ENCODE data around the gene SELENON. TPM values are rescaled to one million over a fixed set of nuclear protein-coding genes. Genes with fewer than 3 reads are reported as not detected.

The SELENON gene
- total RNA-seq, 1 experiment from 2014 or later, result 90.9 TPM

DNA sequence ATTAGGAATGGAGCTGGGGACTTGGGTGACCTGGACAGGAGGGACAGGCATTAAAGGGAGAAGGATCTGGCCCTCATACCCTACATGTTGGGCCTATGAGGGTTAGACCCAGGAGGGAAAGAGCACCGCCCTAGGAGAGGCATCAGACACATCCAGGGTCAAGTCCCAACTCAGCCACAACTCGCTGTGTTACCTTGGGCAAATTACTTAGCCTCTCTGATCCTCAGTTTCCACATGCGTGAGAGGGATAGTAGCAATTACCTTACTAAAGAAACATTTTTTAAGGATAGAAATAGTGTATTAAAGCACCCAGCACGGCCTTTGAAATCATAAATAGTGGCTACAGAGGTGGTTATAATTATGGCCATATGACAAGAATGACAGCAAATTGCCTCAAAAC is 20.1 kb upstream of the SELENON start:
- H2BK5ac ChIP-seq (ENCODE audit: insufficient read length, low read length), result no peak overlapping the region
- H2BK20ac ChIP-seq (ENCODE audit: low read depth, low read length, poor library complexity, severe bottlenecking), result no peak overlapping the region
- H3K9ac ChIP-seq (ENCODE audit: extremely low read depth, insufficient read length, low read length), result no peak overlapping the region
- no peak overlapping the region for H3K18ac ChIP-seq (ENCODE audit: insufficient read length, low read depth, low read length)
- peak overlapping the region; percentile 9 to 91 (median 73); a peak in 4 of 7 replicates for H3K27ac Mint-ChIP-seq
- H4K8ac ChIP-seq (replicated peaks; ENCODE audit: insufficient read length, low read depth, low read length), result no peak overlapping the region
- DNase-seq, result no peak
- no peak overlapping the region for H3K4me2 ChIP-seq (ENCODE audit: insufficient read depth, insufficient read length, low read length)
- peaks cover 63 to 72% of the 10 kb centered on the region in 2 experiments for H3K4me1 Mint-ChIP-seq
- no peaks in the 10 kb centered on the region for H4K20me1 ChIP-seq (ENCODE audit: control insufficient read depth, insufficient read depth, insufficient read length)
- WGBS (ENCODE audit: extremely low coverage, insufficient read length, low lambda C conversion rate), result no CpG with 5 or more reads among the region's 4 CpGs
- H2BK120ac ChIP-seq (ENCODE audit: low read depth, low read length, poor library complexity, severe bottlenecking), result no peak overlapping the region
- H3K9me3 ChIP-seq (ENCODE audit: control insufficient read depth, low read depth, low read length), result no peaks in the 10 kb centered on the region
- H2BK12ac ChIP-seq (ENCODE audit: insufficient read length, low read depth, low read length), result no peak overlapping the region
- no peaks in the 10 kb centered on the region for H3K79me1 ChIP-seq (ENCODE audit: insufficient read depth, low read depth, low read length, poor library complexity, severe bottlenecking)
- peak overlapping the region in 1 of 2 experiments; percentile 26; a peak in 1 of 5 replicates for H3K4me3 Mint-ChIP-seq
- no peak overlapping the region for H3K27ac ChIP-seq (ENCODE audit: insufficient read length, low read depth, low read length)
- no peak overlapping the region for H2AFZ ChIP-seq (ENCODE audit: low read length)
- H4K91ac ChIP-seq (ENCODE audit: insufficient read length, low read depth, low read length), result no peak overlapping the region
- H3K9me3 Mint-ChIP-seq, result no peaks in the 10 kb centered on the region
- no peak overlapping the region for H2BK15ac ChIP-seq (ENCODE audit: low read depth, low read length)
- H4K5ac ChIP-seq (ENCODE audit: insufficient read length, low read depth, low read length), result no peak overlapping the region
- no peaks in the 10 kb centered on the region; a peak in 1 of 7 replicates for H3K36me3 Mint-ChIP-seq (ENCODE audit: insufficient read depth in 1 of 3, low read depth in 3 of 3)
- H3K4ac ChIP-seq (ENCODE audit: low read depth, low read length), result no peak overlapping the region
- H3K14ac ChIP-seq (ENCODE audit: insufficient read depth, low read length), result no peak overlapping the region
- TF ChIP-seq, protein P1, sequence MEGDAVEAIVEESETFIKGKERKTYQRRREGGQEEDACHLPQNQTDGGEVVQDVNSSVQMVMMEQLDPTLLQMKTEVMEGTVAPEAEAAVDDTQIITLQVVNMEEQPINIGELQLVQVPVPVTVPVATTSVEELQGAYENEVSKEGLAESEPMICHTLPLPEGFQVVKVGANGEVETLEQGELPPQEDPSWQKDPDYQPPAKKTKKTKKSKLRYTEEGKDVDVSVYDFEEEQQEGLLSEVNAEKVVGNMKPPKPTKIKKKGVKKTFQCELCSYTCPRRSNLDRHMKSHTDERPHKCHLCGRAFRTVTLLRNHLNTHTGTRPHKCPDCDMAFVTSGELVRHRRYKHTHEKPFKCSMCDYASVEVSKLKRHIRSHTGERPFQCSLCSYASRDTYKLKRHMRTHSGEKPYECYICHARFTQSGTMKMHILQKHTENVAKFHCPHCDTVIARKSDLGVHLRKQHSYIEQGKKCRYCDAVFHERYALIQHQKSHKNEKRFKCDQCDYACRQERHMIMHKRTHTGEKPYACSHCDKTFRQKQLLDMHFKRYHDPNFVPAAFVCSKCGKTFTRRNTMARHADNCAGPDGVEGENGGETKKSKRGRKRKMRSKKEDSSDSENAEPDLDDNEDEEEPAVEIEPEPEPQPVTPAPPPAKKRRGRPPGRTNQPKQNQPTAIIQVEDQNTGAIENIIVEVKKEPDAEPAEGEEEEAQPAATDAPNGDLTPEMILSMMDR (conservative IDR thresholded peaks at IDR 0.05), result no peak
- H3K27me3 Mint-ChIP-seq (ENCODE audit: low read depth), result no peaks in the 10 kb centered on the region; the same call in 1 of the 2 replicates
- peaks cover 11% of the 10 kb centered on the region; the same call in 1 of the 2 replicates for H3K4me1 ChIP-seq (ENCODE audit: insufficient read depth, low read length)
- no peak overlapping the region for H3K23ac ChIP-seq (ENCODE audit: insufficient read length, low read depth, low read length)
- no peak overlapping the region for H2AK5ac ChIP-seq (ENCODE audit: insufficient read length, low read length)
- H3K79me2 ChIP-seq (ENCODE audit: insufficient read depth, low read length), result no peaks in the 10 kb centered on the region
- no peaks in the 10 kb centered on the region for H3K27me3 ChIP-seq (ENCODE audit: insufficient read depth, low read length)
- no peak overlapping the region for H3K56ac ChIP-seq (ENCODE audit: insufficient read length, low read depth, low read length)
- no peaks in the 10 kb centered on the region for H3K23me2 ChIP-seq (ENCODE audit: insufficient read length, low read depth, low read length, poor library complexity, severe bottlenecking)
- H3T11ph ChIP-seq (ENCODE audit: low read length), result no peak overlapping the region

Data from H9 (cell line).